DOHH2 (cell line): ENCODE measurements around the gene CALHM4.

ENCODE experiments used
- H3F3A ChIP-seq: fragments of 200-600 bp; sonication (generic), shearing (Covaris generic); 2 replicates; pipeline ENCODE4 v1.6.0; 2016; ENCODE audit warnings: antibody characterized with exemption, mild to moderate bottlenecking; ENCODE audit not compliant: control insufficient read depth, insufficient read depth
- H3K27ac ChIP-seq: fragments of 200-600 bp; sonication (generic); 2 replicates; pipeline ENCODE4 v1.5.1; 2014; ENCODE audit warnings: low read depth, mild to moderate bottlenecking, low read length, moderate library complexity
- H3K27me3 ChIP-seq: fragments of 200-600 bp; sonication (generic); 2 replicates; pipeline ENCODE4 v1.6.1; 2014; ENCODE audit warnings: mild to moderate bottlenecking, low read length, mixed read lengths; ENCODE audit not compliant: control insufficient read depth
- H3K36me3 ChIP-seq: fragments of 200-600 bp; sonication (generic); 2 replicates; pipeline ENCODE4 v1.6.1; 2014; ENCODE audit warnings: mild to moderate bottlenecking, low read length, moderate library complexity, mixed read lengths; ENCODE audit not compliant: control insufficient read depth
- H3K4me1 ChIP-seq: fragments of 200-600 bp; sonication (generic); 2 replicates; pipeline ENCODE4 v1.6.1; 2014; ENCODE audit warnings: mild to moderate bottlenecking, low read length, mixed read lengths; ENCODE audit not compliant: control insufficient read depth
- H3K4me2 ChIP-seq: fragments of 200-600 bp; sonication (generic); 2 replicates; pipeline ENCODE4 v1.6.0; 2014; ENCODE audit warnings: mild to moderate bottlenecking, low read length, moderate library complexity
- H3K4me3 ChIP-seq: fragments of 200-600 bp; sonication (generic); 2 replicates; pipeline ENCODE4 v1.5.1; 2014; ENCODE audit warnings: mild to moderate bottlenecking, low read length, mixed read lengths
- H3K79me2 ChIP-seq: fragments of 200-600 bp; sonication (generic); 2 replicates; pipeline ENCODE4 v1.6.1; 2014; ENCODE audit warnings: mild to moderate bottlenecking, low read length, mixed read lengths; ENCODE audit not compliant: control insufficient read depth
- H3K9me2 ChIP-seq: fragments of 200-600 bp; sonication (generic); replicated peaks from 2 replicates; pipeline ENCODE4 v1.6.1; 2014; ENCODE audit warnings: mild to moderate bottlenecking, low read length, mixed read lengths; ENCODE audit not compliant: control insufficient read depth
- H3K9me3 ChIP-seq: fragments of 200-600 bp; sonication (generic); 2 replicates; pipeline ENCODE4 v1.6.1; 2014; ENCODE audit warnings: antibody characterized with exemption, low read length, mixed read lengths; ENCODE audit not compliant: control insufficient read depth, insufficient read depth
- H4K20me1 ChIP-seq: fragments of 200-600 bp; sonication (generic); 2 replicates; pipeline ENCODE4 v1.6.0; 2014; ENCODE audit warnings: low read depth, mild to moderate bottlenecking, antibody characterized with exemption, low read length, moderate library complexity; ENCODE audit not compliant: control insufficient read depth, insufficient read depth
- CTCF ChIP-seq: fragments of 200-600 bp; sonication (generic); IDR thresholded peaks from one replicate; pipeline ENCODE4 v1.5.1; 2014; ENCODE audit warnings: antibody characterized with exemption, mild to moderate bottlenecking, low read depth, low read length; ENCODE audit not compliant: poor library complexity, severe bottlenecking
- EZH2phosphoT487 ChIP-seq: fragments of 200-600 bp; sonication (generic); IDR thresholded peaks from 2 replicates; pipeline ENCODE4 v1.6.1; 2017; ENCODE audit warnings: borderline replicate concordance, mild to moderate bottlenecking, antibody characterized with exemption, low read length, moderate library complexity, mixed read lengths

Gene CALHM4

GRCh38 chr6:116535109-116535508 lies 18.4 kb upstream of the CALHM4 start:
- Histone ChIP-seq H3K4me1 (no peaks in the 10 kb centered on the region), H3K9me3 (no peaks in the 10 kb centered on the region), H3F3A (no peaks in the 10 kb centered on the region), H4K20me1 (no peaks in the 10 kb centered on the region), H3K9me2 (no peaks in the 10 kb centered on the region), H3K4me2 (no peak overlapping the region), H3K27ac (no peak overlapping the region), H3K79me2 (no peaks in the 10 kb centered on the region), H3K4me3 (no peak overlapping the region), H3K27me3 (peaks cover 26% of the 10 kb centered on the region), H3K36me3 (no peaks in the 10 kb centered on the region)
- TF ChIP-seq CTCF: no peak
- 0 out of 2 replicates have a peak, but pooled peaks have one; percentile 41 for TF ChIP-seq EZH2phosphoT487

- H4K20me1 ChIP-seq: no peaks in the 10 kb centered on the region
- peaks cover 28% of the 10 kb centered on the region for H3K27me3 ChIP-seq
- no peaks in the 10 kb centered on the region for H3K9me3 ChIP-seq
- no peaks in the 10 kb centered on the region for H3K36me3 ChIP-seq
- no peak overlapping the region for H3K27ac ChIP-seq
- H3F3A ChIP-seq: no peaks in the 10 kb centered on the region
- H3K4me1 ChIP-seq: no peaks in the 10 kb centered on the region
- H3K79me2 ChIP-seq: no peaks in the 10 kb centered on the region
- no peaks in the 10 kb centered on the region for H3K9me2 ChIP-seq
- H3K4me3 ChIP-seq: no peak overlapping the region
- no peak overlapping the region for H3K4me2 ChIP-seq
- TF ChIP-seq CTCF (peak; percentile 82), EZH2phosphoT487 (no peak)
These were observed 17.3 kb upstream of the CALHM4 start for GRCh38 chr6:116536216-116536621.

- H3K36me3 ChIP-seq: no peaks in the 10 kb centered on the region
- H3K4me1 ChIP-seq: no peaks in the 10 kb centered on the region
- no peaks in the 10 kb centered on the region for H3K9me2 ChIP-seq
- H3K27me3 ChIP-seq: peaks cover 17% of the 10 kb centered on the region
- no peaks in the 10 kb centered on the region for H3K79me2 ChIP-seq
- H3K4me3 ChIP-seq: no peak overlapping the region
- H3K9me3 ChIP-seq: no peaks in the 10 kb centered on the region
- no peak for TF ChIP-seq CTCF
- TF ChIP-seq EZH2phosphoT487: no peak
- no peaks in the 10 kb centered on the region for H3F3A ChIP-seq
- H3K27ac ChIP-seq: no peak overlapping the region
- H4K20me1 ChIP-seq: no peaks in the 10 kb centered on the region
- no peak overlapping the region for H3K4me2 ChIP-seq
These were observed 11.1 kb upstream of the CALHM4 start for GRCh38 chr6:116542426-116542825.
